Tibial nerve (tissue), 4 donors: ENCODE results near the gene PRDM10. TPM values are rescaled to one million over a fixed set of nuclear protein-coding genes. Genes with fewer than 3 reads are reported as not detected.

Source experiments
- DNase-seq, 2 donors: peaks; one replicate each; pipeline ENCODE4 v3.0.0-alpha.2; 2019; ENCODE audit warnings: low spot score in 2 of 2
- H3K27ac ChIP-seq, 4 donors: fragments of 200-600 bp; sonication (generic) in 3 of 4; one replicate each; pipeline ENCODE4 v1.5.1; 2017 to 2019; ENCODE audit warnings: mild to moderate bottlenecking in 1 of 4
- H3K27me3 ChIP-seq, 2 donors: fragments of 200-600 bp; sonication (generic) in 1 of 2; one replicate each; pipeline versions ENCODE4 v1.5.1 to v1.6.0; 2017 to 2019
- H3K36me3 ChIP-seq, 3 donors: fragments of 200-600 bp; sonication (generic); one replicate each; pipeline ENCODE4 v1.5.1; 2018 to 2019
- H3K4me1 ChIP-seq, 4 donors: fragments of 200-600 bp; sonication (generic) in 3 of 4; one replicate each; pipeline ENCODE4 v1.5.1; 2017 to 2019
- H3K4me3 ChIP-seq, 4 donors: fragments of 200-600 bp; sonication (generic) in 3 of 4; one replicate each; pipeline ENCODE4 v1.5.1; 2017 to 2019; ENCODE audit warnings: mild to moderate bottlenecking in 1 of 4, moderate library complexity in 1 of 4
- H3K9me3 ChIP-seq, 4 donors: fragments of 200-600 bp; sonication (generic) in 3 of 4; one replicate each; pipeline ENCODE4 v1.5.1; 2017 to 2019
- CTCF ChIP-seq, 5 experiments: fragments of 200-600 bp in 3 of 5; fragments of 450-650 bp in 2 of 5; sonication (generic) in 3 of 5; IDR thresholded peaks; one replicate each; pipeline ENCODE4 v1.5.1; 2016 to 2019; ENCODE audit warnings: antibody characterized with exemption in 5 of 5, mild to moderate bottlenecking in 3 of 5, moderate library complexity in 2 of 5
- EP300 ChIP-seq, 2 donors: sonication (generic); formaldehyde crosslinking; IDR thresholded peaks; one replicate each; pipeline ENCODE4 v1.6.1; 2017; ENCODE audit warnings: antibody characterized with exemption in 2 of 2, mild to moderate bottlenecking in 1 of 2
- POLR2A ChIP-seq, 2 donors: fragments of 450-650 bp; IDR thresholded peaks; one replicate each; pipeline ENCODE4 v1.6.1; 2017; ENCODE audit warnings: antibody characterized with exemption in 2 of 2, mild to moderate bottlenecking in 2 of 2, moderate library complexity in 2 of 2
- WGBS, 2 donors: methylation state at CpG; one replicate each; pipeline ENCODE4 v1.1.5; 2018; 5-methylcytosine and 5-hydroxymethylcytosine counted together
- total RNA-seq, 4 donors: library from RNA; depleted of rRNA; stranded (reverse); fragments of >200 nt; gene quantifications; one replicate each; pipeline ENCODE4 v1.1.0, GENCODE V29; 2016

Gene PRDM10
- total RNA-seq, 4 donors from 2014 or later, result 9.2 to 23.1 (median 11.0) TPM

- H3K36me3 ChIP-seq, result no peaks in the 10 kb centered on the region
- no peak for DNase-seq
- TF ChIP-seq EP300 (IDR thresholded peaks at IDR 0.05) (no peak), POLR2A (IDR thresholded peaks at IDR 0.05) (no peak), CTCF (IDR thresholded peaks at IDR 0.05) (no peak)
- H3K9me3 ChIP-seq, result no peaks in the 10 kb centered on the region
- WGBS, 2 donors, result 64 to 85% methylated on average over 3 of the region's 3 CpGs
- no peak overlapping the region for H3K4me3 ChIP-seq
- no peaks in the 10 kb centered on the region for H3K27me3 ChIP-seq
- H3K27ac ChIP-seq, result no peak overlapping the region
- H3K4me1 ChIP-seq, result no peaks in the 10 kb centered on the region
Observed at GRCh38 chr11:130037058-130037457, 34.4 kb upstream of the PRDM10 start.

DNA sequence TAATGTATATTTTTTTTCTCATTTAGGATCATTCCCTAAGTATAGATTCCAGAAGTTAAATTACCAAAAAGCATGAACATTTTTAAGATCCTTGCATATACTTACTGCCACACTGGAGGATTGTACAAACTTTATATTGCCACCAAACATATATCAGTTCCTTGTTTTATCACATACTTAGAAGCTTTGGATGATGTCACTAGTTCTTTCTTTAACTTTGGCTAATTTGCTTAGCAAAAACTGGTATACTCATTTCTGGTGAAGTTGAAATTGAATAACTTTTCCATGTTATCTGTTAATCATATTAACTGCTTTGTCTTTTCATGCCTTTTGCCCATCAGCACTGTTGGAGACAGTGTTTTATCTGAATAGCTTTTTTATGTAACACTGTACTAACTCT, 31.6 kb upstream of the PRDM10 start:
- no peak for DNase-seq
- H3K27ac ChIP-seq, result no peak overlapping the region
- no peak for TF ChIP-seq POLR2A (IDR thresholded peaks at IDR 0.05)
- no peak for TF ChIP-seq EP300 (IDR thresholded peaks at IDR 0.05)
- no peak for TF ChIP-seq CTCF (IDR thresholded peaks at IDR 0.05)
- no peaks in the 10 kb centered on the region for H3K27me3 ChIP-seq
- no peaks in the 10 kb centered on the region for H3K4me1 ChIP-seq
- no peak overlapping the region for H3K4me3 ChIP-seq
- H3K36me3 ChIP-seq, result no peaks in the 10 kb centered on the region
- H3K9me3 ChIP-seq, result no peaks in the 10 kb centered on the region

DNA sequence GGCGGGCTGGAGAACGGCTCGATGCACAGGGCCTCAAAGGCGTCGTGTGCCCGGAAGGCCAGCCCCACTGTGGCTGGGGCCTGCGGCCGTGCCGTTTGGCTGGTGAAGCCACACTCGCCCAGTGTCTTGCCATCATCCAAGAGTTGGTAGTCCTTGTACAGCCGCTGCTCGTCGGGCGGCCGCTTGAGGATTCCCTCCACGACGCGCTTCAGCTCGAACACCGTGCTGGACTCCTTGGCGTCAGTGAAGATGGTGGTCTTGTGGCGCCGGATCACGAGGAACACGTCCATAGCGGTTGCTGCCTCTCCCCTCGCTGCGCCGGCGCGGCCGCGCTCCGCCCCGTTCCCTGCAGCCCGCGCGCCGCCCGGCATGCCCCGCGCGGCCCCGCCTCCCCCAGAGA, 30.3 kb upstream of the PRDM10 start:
- DNase-seq, result no peak
- Histone ChIP-seq H3K27ac (no peak overlapping the region), H3K9me3 (no peaks in the 10 kb centered on the region), H3K4me1 (no peaks in the 10 kb centered on the region), H3K4me3 (no peak overlapping the region), H3K27me3 (no peaks in the 10 kb centered on the region), H3K36me3 (no peaks in the 10 kb centered on the region)
- WGBS, 2 donors, result 89 to 94% methylated on average over 41 to 44 of the region's 44 CpGs
- TF ChIP-seq CTCF (IDR thresholded peaks at IDR 0.05) (no peak), EP300 (IDR thresholded peaks at IDR 0.05) (no peak), POLR2A (IDR thresholded peaks at IDR 0.05) (no peak)

- H3K4me3 ChIP-seq, result no peak overlapping the region
- no peaks in the 10 kb centered on the region for H3K4me1 ChIP-seq
- H3K9me3 ChIP-seq, result no peaks in the 10 kb centered on the region
- no peak overlapping the region for H3K27ac ChIP-seq
- H3K36me3 ChIP-seq, result no peaks in the 10 kb centered on the region
- 90 to 97% methylated on average over 2 of the region's 2 CpGs for WGBS, 2 donors
- H3K27me3 ChIP-seq, result no peaks in the 10 kb centered on the region
- no peak for DNase-seq
- no peak for TF ChIP-seq EP300 (IDR thresholded peaks at IDR 0.05)
Observed at GRCh38 chr11:130031945-130032344, 29.3 kb upstream of the PRDM10 start.

- Histone ChIP-seq H3K9me3 (no peaks in the 10 kb centered on the region), H3K27me3 (no peaks in the 10 kb centered on the region), H3K36me3 (no peaks in the 10 kb centered on the region), H3K27ac (no peak overlapping the region), H3K4me3 (no peak overlapping the region), H3K4me1 (no peaks in the 10 kb centered on the region)
- no peak for DNase-seq
- whole genome bisulfite sequencing, 2 donors, result 71 to 88% methylated on average over 1 of the region's 1 CpG
- TF ChIP-seq CTCF (IDR thresholded peaks at IDR 0.05), result no peak
- TF ChIP-seq EP300 (IDR thresholded peaks at IDR 0.05), result no peak
- no peak for TF ChIP-seq POLR2A (IDR thresholded peaks at IDR 0.05)
Observed at GRCh38 chr11:130031056-130031455, 28.4 kb upstream of the PRDM10 start.

DNA sequence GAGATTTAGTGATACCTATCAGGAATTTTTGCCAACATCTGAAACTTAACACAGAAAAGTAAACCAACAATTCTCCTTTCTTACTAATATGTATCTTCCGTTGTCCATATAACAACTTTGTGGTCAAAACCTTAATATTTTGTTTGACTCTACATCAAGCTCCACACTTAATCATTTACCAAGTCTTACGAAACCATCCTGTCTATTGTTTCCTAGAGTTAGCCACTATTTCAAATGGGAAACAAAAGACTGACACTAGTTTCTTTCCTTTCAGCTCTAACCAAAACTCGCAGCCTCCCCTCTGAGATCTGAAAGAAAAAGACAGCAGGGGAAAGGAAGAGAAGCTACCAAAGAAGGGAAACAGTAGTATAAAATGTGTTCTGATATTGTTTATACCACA, 26.5 kb upstream of the PRDM10 start:
- no peaks in the 10 kb centered on the region for H3K9me3 ChIP-seq
- no peak for DNase-seq
- H3K4me3 ChIP-seq, result no peak overlapping the region
- TF ChIP-seq EP300 (IDR thresholded peaks at IDR 0.05) (no peak), POLR2A (IDR thresholded peaks at IDR 0.05) (no peak), CTCF (IDR thresholded peaks at IDR 0.05) (no peak)
- WGBS, 2 donors, result 81 to 87% methylated on average over 3 of the region's 3 CpGs
- H3K27ac ChIP-seq, result no peak overlapping the region
- no peaks in the 10 kb centered on the region for H3K36me3 ChIP-seq
- H3K27me3 ChIP-seq, result no peaks in the 10 kb centered on the region
- H3K4me1 ChIP-seq, result no peaks in the 10 kb centered on the region
